GM13977 (cell line): Measurements from ENCODE around the gene FAM229A.

Experiments used
- DNase-seq: peaks from one replicate; pipeline ENCODE4 v3.0.0; 2012; ENCODE audit warnings: low spot score
- CTCF ChIP-seq: IDR thresholded peaks from 2 replicates; pipeline ENCODE4 v1.5.1; 2012; ENCODE audit warnings: mild to moderate bottlenecking, control low read depth; ENCODE audit not compliant: insufficient read depth; ENCODE audit errors: extremely low read depth, missing control alignments
- in situ Hi-C: fragments of 300-500 bp; cut with MboI; formaldehyde crosslinking; loops from one replicate; pipeline ENCODE4 v1.12.0; 2022; ENCODE audit warnings: low sequenced_read_pairs, low pct_unique_long_range_greater_than_20kb, mixed read lengths, inconsistent platforms; ENCODE audit not compliant: unreplicated experiment

Gene FAM229A

GRCh38 chr1:32331549-32331948 lies 30.7 kb downstream of the FAM229A start:
- no peak for TF ChIP-seq CTCF
- in situ Hi-C loops = no loop called here
- no peak for DNase-seq

GRCh38 chr1:32330558-32331151 lies 31.6 kb downstream of the FAM229A start:
- no peak for DNase-seq
- in situ Hi-C loops = no loop called here
- no peak for TF ChIP-seq CTCF

- TF ChIP-seq CTCF = no peak
- in situ Hi-C loops = no loop called here
- DNase-seq = no peak
Measured at GRCh38 chr1:32329931-32330466, 32.3 kb downstream of the FAM229A start.

- no peak for TF ChIP-seq CTCF
- in situ Hi-C loops = no loop called here
- no peak for DNase-seq
Measured at GRCh38 chr1:32327204-32327603, 35.1 kb downstream of the FAM229A start.

- in situ Hi-C loops = no loop called here
- no peak for TF ChIP-seq CTCF
- no peak for DNase-seq
Measured at GRCh38 chr1:32321712-32322291, 40.5 kb downstream of the FAM229A start.

GRCh38 chr1:32318127-32318869 lies 44.0 kb downstream of the FAM229A start:
- no peak for TF ChIP-seq CTCF
- DNase-seq = no peak
- in situ Hi-C loops = loop anchor here (10.0 kb wide), 2 partner anchors 57 to 103 kb away; no protein-coding TSS in a partner anchor
